A673 (cell line): ENCODE results near the gene ELOVL3. TPM values are rescaled to one million over a fixed set of nuclear protein-coding genes. Genes with fewer than 3 reads are reported as not detected.

ENCODE experiments used
- BruUV-seq: library from RNA; stranded (reverse); fragments of 400-500 nt; replicated peaks from 2 replicates; lab custom pipeline; 2021; lab: Mats Ljungman, UMichigan
- CTCF ChIA-PET: fragments of 300-600 bp; sonication (Branson Sonifier 250); formaldehyde crosslinking; loops from one replicate; lab custom pipeline; 2022; ENCODE audit warnings: antibody characterized with exemption; lab: Charles Lee
- POLR2A ChIA-PET: fragments of 300-600 bp; sonication (Branson Sonifier 250); formaldehyde crosslinking; loops from one replicate; lab custom pipeline; 2022; ENCODE audit warnings: antibody characterized with exemption; ENCODE audit not compliant: low non-redundant PET; lab: Charles Lee
- DNase-seq: peaks from one replicate; pipeline ENCODE4 v3.0.0-alpha.2; 2015; ENCODE audit warnings: low spot score
- H3K27ac ChIP-seq: fragments of 200-600 bp; sonication (generic); 2 replicates; pipeline ENCODE4 v1.5.1; 2016; ENCODE audit warnings: mixed run types, low read depth, mild to moderate bottlenecking, mixed read lengths, antibody characterized with exemption, low read length; ENCODE audit not compliant: poor library complexity, severe bottlenecking
- H3K27me3 ChIP-seq: fragments of 200-600 bp; sonication (generic); replicated peaks from 2 replicates; pipeline ENCODE4 v1.6.1; 2017; ENCODE audit warnings: mixed run types, low read depth, mild to moderate bottlenecking, mixed read lengths, antibody characterized with exemption, low read length; ENCODE audit not compliant: insufficient read depth, poor library complexity
- H3K36me3 ChIP-seq: fragments of 200-600 bp; sonication (generic); 2 replicates; pipeline ENCODE4 v1.6.1; 2016; ENCODE audit warnings: mixed run types, mild to moderate bottlenecking, mixed read lengths, antibody characterized with exemption, low read length; ENCODE audit not compliant: insufficient read depth, poor library complexity, severe bottlenecking
- H3K4me1 ChIP-seq: fragments of 200-600 bp; sonication (generic); 2 replicates; pipeline ENCODE4 v1.6.1; 2017; ENCODE audit warnings: mixed run types, mild to moderate bottlenecking, mixed read lengths, antibody characterized with exemption, low read length; ENCODE audit not compliant: insufficient read depth, poor library complexity, severe bottlenecking
- H3K4me3 ChIP-seq: fragments of 200-600 bp; sonication (generic); 2 replicates; pipeline ENCODE4 v1.5.1; 2016; ENCODE audit warnings: low read depth, mixed run types, mild to moderate bottlenecking, mixed read lengths, low read length; ENCODE audit not compliant: poor library complexity, severe bottlenecking
- H3K9me3 ChIP-seq: fragments of 200-600 bp; sonication (generic); 2 replicates; pipeline ENCODE4 v1.6.1; 2016; ENCODE audit warnings: mixed run types, low read depth, mild to moderate bottlenecking, mixed read lengths, antibody characterized with exemption, low read length; ENCODE audit not compliant: poor library complexity, severe bottlenecking
- CTCF ChIP-seq: fragments of 300-800, 200-600 bp; sonication (generic); conservative IDR thresholded peaks from 2 replicates; pipeline ENCODE4 v1.5.1; 2017; ENCODE audit warnings: low read depth, mild to moderate bottlenecking, antibody characterized with exemption, low read length, moderate library complexity, mixed read lengths
- EZH2 ChIP-seq: fragments of 200-600 bp; sonication (generic); IDR thresholded peaks from 2 replicates; pipeline ENCODE4 v1.6.1; 2017; ENCODE audit warnings: borderline replicate concordance, low read depth, mild to moderate bottlenecking, mixed read lengths, antibody characterized with exemption, low read length; ENCODE audit not compliant: poor library complexity, severe bottlenecking
- intact Hi-C: fragments of 100-400 bp; cut with micrococcal nuclease; formaldehyde crosslinking; loops from one replicate; pipeline ENCODE4 v1.10.0; 2022; ENCODE audit not compliant: unreplicated experiment
- total RNA-seq: library from RNA; stranded (reverse); gene quantifications from 2 replicates; pipeline ENCODE4 v1.2.3, GENCODE V29; 2021

Gene ELOVL3
- total RNA-seq, 1 experiment from 2014 or later, result not detected

GRCh38 chr10:102198027-102198426 lies 28.1 kb upstream of the ELOVL3 start:
- H3K27ac ChIP-seq, result no peak overlapping the region
- H3K9me3 ChIP-seq, result no peaks in the 10 kb centered on the region
- no peaks in the 10 kb centered on the region for H3K27me3 ChIP-seq
- no TSS peak for BruUV-seq
- POLR2A ChIA-PET, result no interaction called here
- H3K4me3 ChIP-seq, result no peak overlapping the region
- CTCF ChIA-PET, result no interaction called here
- H3K36me3 ChIP-seq, result no peaks in the 10 kb centered on the region
- DNase-seq, result no peak
- intact Hi-C loops, result no loop called here
- TF ChIP-seq CTCF, result no peak
- H3K4me1 ChIP-seq, result no peaks in the 10 kb centered on the region

GRCh38 chr10:102200751-102201640 lies 25.1 kb upstream of the ELOVL3 start:
- Histone ChIP-seq H3K27ac (no peak overlapping the region), H3K27me3 (no peaks in the 10 kb centered on the region), H3K36me3 (no peaks in the 10 kb centered on the region), H3K4me3 (no peak overlapping the region), H3K9me3 (peaks cover 8% of the 10 kb centered on the region), H3K4me1 (no peaks in the 10 kb centered on the region)
- intact Hi-C loops, result no loop called here
- TF ChIP-seq EZH2, result no peak
- no peak for TF ChIP-seq CTCF
- POLR2A ChIA-PET, result no interaction called here
- CTCF ChIA-PET, result no interaction called here
- BruUV-seq, result no TSS peak
- no peak for DNase-seq

- no peak overlapping the region for H3K4me3 ChIP-seq
- peaks cover 8% of the 10 kb centered on the region for H3K9me3 ChIP-seq
- no TSS peak for BruUV-seq
- no peak overlapping the region for H3K27ac ChIP-seq
- H3K27me3 ChIP-seq, result no peaks in the 10 kb centered on the region
- no peaks in the 10 kb centered on the region for H3K4me1 ChIP-seq
- ChIA-PET CTCF (no interaction called here), POLR2A (no interaction called here)
- TF ChIP-seq EZH2, result no peak
- TF ChIP-seq CTCF, result no peak
- no peak for DNase-seq
- no peaks in the 10 kb centered on the region for H3K36me3 ChIP-seq
- intact Hi-C loops, result no loop called here
Measured at GRCh38 chr10:102202386-102202785, 23.7 kb upstream of the ELOVL3 start.
